HS-27A (cell line): ENCODE results near the gene HOXC11.

Experiments
- DNase-seq: peaks from one replicate; pipeline ENCODE4 v3.0.0-alpha.2; 2012; ENCODE audit warnings: low read depth, missing footprints

Gene HOXC11

GRCh38 chr12:53973236-53974042 lies 513 bp downstream of the HOXC11 start:
- no peak for DNase-seq

- no peak for DNase-seq
Observed at GRCh38 chr12:53974084-53975063, 1.4 kb downstream of the HOXC11 start, which contains the start of gene HOTAIR. Gene HOTAIR, minus strand, starts transcription at chr12:53974954.

GRCh38 chr12:53975064-53975471 lies 2.1 kb downstream of the HOXC11 start:
- DNase-seq = no peak

- no peak for DNase-seq
Observed at GRCh38 chr12:53975479-53976152, 2.7 kb downstream of the HOXC11 start.

GRCh38 chr12:53976172-53976822 lies 3.4 kb downstream of the HOXC11 start:
- DNase-seq = no peak

GRCh38 chr12:53976823-53977595 lies 4.1 kb downstream of the HOXC11 start:
- DNase-seq = no peak

- DNase-seq = no peak
Observed at GRCh38 chr12:53977596-53978445, 4.9 kb downstream of the HOXC11 start.

GRCh38 chr12:53978477-53979356 lies 5.8 kb downstream of the HOXC11 start:
- DNase-seq = no peak

- no peak for DNase-seq
Observed at GRCh38 chr12:53980104-53980801, 7.3 kb downstream of the HOXC11 start.

GRCh38 chr12:53980802-53981496 lies 8.0 kb downstream of the HOXC11 start:
- DNase-seq = no peak

GRCh38 chr12:53981634-53982565 lies 9.0 kb downstream of the HOXC11 start:
- no peak for DNase-seq

- no peak for DNase-seq
Observed at GRCh38 chr12:53982648-53983567, 10.0 kb downstream of the HOXC11 start.

GRCh38 chr12:53983568-53983949 lies 10.6 kb downstream of the HOXC11 start:
- DNase-seq = no peak

- DNase-seq = no peak
Observed at GRCh38 chr12:53983950-53984572, 11.1 kb downstream of the HOXC11 start.
